ENCODE results near the gene TMEM258.

DNA sequence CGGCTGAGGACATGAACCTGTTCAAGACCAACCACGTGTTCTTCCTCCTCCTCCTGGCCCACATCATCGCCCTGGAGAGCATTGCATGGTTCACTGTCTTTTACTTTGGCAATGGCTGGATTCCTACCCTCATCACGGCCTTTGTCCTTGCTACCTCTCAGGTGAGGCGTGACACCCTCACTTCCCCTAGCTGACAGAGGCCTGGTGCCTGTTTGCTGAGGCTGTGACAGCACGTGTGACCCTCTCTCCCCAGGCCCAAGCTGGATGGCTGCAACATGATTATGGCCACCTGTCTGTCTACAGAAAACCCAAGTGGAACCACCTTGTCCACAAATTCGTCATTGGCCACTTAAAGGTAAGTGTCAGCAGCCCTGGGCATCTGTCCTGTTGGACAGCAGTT, 48.0 kb upstream of the TMEM258 start:
- TF ChIP-seq, protein P1, sequence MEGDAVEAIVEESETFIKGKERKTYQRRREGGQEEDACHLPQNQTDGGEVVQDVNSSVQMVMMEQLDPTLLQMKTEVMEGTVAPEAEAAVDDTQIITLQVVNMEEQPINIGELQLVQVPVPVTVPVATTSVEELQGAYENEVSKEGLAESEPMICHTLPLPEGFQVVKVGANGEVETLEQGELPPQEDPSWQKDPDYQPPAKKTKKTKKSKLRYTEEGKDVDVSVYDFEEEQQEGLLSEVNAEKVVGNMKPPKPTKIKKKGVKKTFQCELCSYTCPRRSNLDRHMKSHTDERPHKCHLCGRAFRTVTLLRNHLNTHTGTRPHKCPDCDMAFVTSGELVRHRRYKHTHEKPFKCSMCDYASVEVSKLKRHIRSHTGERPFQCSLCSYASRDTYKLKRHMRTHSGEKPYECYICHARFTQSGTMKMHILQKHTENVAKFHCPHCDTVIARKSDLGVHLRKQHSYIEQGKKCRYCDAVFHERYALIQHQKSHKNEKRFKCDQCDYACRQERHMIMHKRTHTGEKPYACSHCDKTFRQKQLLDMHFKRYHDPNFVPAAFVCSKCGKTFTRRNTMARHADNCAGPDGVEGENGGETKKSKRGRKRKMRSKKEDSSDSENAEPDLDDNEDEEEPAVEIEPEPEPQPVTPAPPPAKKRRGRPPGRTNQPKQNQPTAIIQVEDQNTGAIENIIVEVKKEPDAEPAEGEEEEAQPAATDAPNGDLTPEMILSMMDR (IDR thresholded peaks at IDR 0.05): no peak
- TF ChIP-seq EZH2 (IDR thresholded peaks at IDR 0.05; ENCODE audit: borderline replicate concordance, insufficient read depth, low read depth, low read length, poor library complexity, severe bottlenecking): no peak
